Epithelial cell of proximal tubule (primary cell): ENCODE data around the gene CCL27. TPM values are rescaled to one million over a fixed set of nuclear protein-coding genes. Genes with fewer than 3 reads are reported as not detected.

ENCODE experiments used
- DNase-seq: peaks from one replicate; pipeline ENCODE4 v3.0.0-alpha.2; 2011; ENCODE audit warnings: low read depth
- H3K4me3 ChIP-seq: 2 replicates; pipeline ENCODE4 v1.5.1; 2011; ENCODE audit warnings: low read depth, mild to moderate bottlenecking, low read length
- total RNA-seq: library from RNA; depleted of rRNA; stranded (reverse); fragments of >200 nt; gene quantifications from 2 replicates; pipeline ENCODE4 v1.2.3, GENCODE V29; 2015
- TF ChIP-seq, protein P1 (sequence below): conservative IDR thresholded peaks from 2 replicates; pipeline ENCODE4 v1.5.1; 2012; ENCODE audit warnings: low read depth, mild to moderate bottlenecking, low read length

Gene CCL27
- total RNA-seq, 1 donor from 2014 or later = not detected

DNA sequence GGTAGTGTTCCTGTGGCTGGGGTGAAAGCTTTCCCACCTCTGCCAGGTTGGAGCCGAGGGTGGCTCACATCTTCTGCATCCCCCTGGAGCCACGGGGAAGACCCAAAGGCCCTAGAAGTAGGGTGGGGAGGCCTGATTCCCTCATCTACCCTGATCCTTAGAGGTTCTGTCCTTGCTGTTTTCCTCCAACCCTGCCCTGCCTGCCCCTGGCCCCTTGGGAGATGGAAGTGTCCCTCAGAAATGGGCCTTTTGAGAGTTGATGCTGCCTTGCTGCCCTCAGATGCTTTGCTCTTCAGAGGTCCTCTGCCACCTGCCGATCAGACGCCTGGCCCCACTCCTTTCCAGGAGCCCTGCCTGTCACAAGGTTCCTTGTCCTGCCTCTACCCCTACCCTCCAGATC is 22.4 kb upstream of the CCL27 start:
- DNase-seq = no peak
- TF ChIP-seq, protein P1, sequence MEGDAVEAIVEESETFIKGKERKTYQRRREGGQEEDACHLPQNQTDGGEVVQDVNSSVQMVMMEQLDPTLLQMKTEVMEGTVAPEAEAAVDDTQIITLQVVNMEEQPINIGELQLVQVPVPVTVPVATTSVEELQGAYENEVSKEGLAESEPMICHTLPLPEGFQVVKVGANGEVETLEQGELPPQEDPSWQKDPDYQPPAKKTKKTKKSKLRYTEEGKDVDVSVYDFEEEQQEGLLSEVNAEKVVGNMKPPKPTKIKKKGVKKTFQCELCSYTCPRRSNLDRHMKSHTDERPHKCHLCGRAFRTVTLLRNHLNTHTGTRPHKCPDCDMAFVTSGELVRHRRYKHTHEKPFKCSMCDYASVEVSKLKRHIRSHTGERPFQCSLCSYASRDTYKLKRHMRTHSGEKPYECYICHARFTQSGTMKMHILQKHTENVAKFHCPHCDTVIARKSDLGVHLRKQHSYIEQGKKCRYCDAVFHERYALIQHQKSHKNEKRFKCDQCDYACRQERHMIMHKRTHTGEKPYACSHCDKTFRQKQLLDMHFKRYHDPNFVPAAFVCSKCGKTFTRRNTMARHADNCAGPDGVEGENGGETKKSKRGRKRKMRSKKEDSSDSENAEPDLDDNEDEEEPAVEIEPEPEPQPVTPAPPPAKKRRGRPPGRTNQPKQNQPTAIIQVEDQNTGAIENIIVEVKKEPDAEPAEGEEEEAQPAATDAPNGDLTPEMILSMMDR = no peak
- H3K4me3 ChIP-seq = no peak overlapping the region

DNA sequence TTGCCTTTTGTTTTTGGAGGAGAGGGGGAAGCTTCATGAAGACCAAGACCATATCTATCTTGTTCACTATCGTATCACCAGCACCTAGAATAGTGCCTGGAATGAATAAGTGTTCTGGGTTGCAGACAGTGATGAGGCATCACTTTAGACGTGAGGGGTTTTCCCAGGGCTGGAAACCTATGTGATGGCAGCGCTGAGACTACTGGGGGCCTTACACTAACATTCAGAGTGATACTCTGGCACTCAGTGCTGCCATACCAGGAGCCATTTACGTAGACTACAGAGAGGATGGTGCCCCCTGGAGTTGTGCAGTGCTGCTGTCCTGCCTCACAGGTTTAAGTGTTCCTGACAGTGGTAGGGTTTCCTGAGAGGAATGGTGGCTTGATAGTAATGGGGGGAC is 21.7 kb upstream of the CCL27 start:
- no peak for DNase-seq
- TF ChIP-seq, protein P1 = no peak
- no peak overlapping the region for H3K4me3 ChIP-seq

DNA sequence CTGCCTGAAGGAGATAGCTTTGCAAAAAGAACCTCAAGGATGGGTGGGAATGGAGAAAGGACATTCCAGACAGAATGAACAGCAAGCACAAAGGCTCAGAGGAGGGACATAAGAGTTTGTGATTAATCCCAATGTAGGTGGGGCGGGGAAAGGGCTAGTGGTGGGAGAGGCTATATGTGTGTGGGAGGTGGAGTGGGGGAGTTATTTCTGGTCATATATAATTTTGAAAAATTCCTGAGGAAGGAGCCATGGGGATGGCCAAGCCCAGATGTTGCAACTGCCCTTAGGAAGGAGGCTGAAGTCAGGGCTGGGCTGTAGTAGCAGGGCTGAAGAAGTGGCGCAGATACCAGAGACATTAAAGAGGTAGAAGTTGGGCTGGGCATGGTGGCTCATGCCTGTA is 13.4 kb upstream of the CCL27 start:
- TF ChIP-seq, protein P1 = no peak
- no peak for DNase-seq
- H3K4me3 ChIP-seq = no peak overlapping the region

GRCh38 chr9:34675048-34675714 is 12.7 kb upstream of the CCL27 start:
- no peak for DNase-seq
- TF ChIP-seq, protein P1 = peak; percentile 87
- H3K4me3 ChIP-seq = no peak overlapping the region

DNA sequence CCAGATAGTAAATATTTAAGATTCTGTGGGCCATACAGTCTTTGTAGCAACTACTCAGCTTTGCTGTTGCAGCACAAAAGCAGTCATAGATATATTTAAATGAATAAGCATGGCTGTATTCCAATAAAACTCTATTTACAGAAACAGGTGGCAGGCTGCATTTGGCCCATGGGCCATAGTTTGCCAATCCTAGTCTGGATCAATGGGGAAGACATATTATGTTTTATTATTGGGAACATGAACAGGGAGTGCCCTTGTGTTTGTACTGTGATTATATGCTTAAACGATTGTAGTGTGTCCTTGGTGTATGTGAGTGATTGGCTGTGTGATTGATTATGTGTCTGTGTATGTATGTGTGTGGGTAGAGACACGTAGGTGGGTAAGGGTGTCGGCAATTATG is 12.0 kb upstream of the CCL27 start:
- no peak overlapping the region for H3K4me3 ChIP-seq
- TF ChIP-seq, protein P1 = no peak
- no peak for DNase-seq

GRCh38 chr9:34671307-34671706 is 8.8 kb upstream of the CCL27 start:
- DNase-seq = no peak
- TF ChIP-seq, protein P1 = no peak
- no peak overlapping the region for H3K4me3 ChIP-seq
